K562 treated with DMSO at 1 percent for 24 hours (cell line): Measurements from ENCODE around the gene KDSR. TPM values are rescaled to one million over a fixed set of nuclear protein-coding genes. Genes with fewer than 3 reads are reported as not detected.

Experiments
- total RNA-seq: library from RNA; unstranded; fragments of 300-600 nt; gene quantifications from 2 replicates; pipeline ENCODE4 v1.2.3, GENCODE V29; 2022; ENCODE audit warnings: low read depth; ENCODE audit not compliant: insufficient read depth

KDSR gene, protein sequence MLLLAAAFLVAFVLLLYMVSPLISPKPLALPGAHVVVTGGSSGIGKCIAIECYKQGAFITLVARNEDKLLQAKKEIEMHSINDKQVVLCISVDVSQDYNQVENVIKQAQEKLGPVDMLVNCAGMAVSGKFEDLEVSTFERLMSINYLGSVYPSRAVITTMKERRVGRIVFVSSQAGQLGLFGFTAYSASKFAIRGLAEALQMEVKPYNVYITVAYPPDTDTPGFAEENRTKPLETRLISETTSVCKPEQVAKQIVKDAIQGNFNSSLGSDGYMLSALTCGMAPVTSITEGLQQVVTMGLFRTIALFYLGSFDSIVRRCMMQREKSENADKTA
- 9.4 and 12.7 TPM in 2 replicates for total RNA-seq

GRCh38 chr18:63367053-63367953 is at the start of gene KDSR:
Gene KDSR (minus strand): TSS chr18:63367206. CDS start chr18:63367118, 88 bp downstream.

DNA sequence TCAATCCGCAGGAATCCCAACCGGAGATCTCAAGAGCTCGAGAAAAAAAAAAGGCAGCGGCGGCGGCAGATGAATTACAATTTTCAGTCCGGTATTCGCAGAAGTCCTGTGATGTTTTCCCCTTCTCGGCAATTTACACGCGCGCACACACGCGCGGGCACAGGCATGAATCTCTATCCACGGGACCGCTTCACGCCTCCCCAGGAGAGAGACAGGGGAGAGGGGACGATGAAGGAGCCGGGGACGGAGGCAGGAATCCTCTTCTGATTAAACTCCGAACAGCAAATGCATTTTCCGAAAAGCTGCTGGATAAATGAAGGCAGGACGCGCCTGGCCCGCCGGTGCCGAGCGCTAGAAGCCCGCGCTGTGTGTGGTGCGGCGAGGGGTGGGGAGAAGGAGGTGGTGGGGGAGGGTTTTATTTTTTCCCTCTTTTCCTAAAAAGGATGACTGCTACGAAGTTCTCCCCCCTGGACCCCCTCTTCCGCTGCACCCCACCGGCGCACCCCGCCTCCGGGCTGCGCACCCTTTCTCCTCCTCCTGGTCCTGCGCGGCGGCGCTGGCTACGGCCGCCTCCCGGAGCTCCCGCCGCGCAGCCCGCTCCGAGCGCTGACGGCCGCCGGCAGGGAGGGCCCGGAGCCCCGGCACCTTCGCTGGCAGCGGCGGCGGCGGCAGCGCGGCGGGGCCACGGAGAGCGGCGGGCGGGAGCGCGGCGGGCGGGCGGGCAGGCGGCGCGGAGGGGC is 47.5 kb downstream of the KDSR start, which contains the start of gene BCL2:
Gene BCL2 (minus strand): TSS at position 387 of the 740 bp plus-strand sequence.

Other genes starting within 250 kb of the KDSR start
- gene BCL2, start 47.4 kb downstream of the KDSR start, total RNA-seq, result 0.88 and 1.4 TPM in 2 replicates
- gene VPS4B, start 55.3 kb upstream of the KDSR start, total RNA-seq, result 7.3 and 9.0 TPM in 2 replicates
- gene SERPINB5, start 109.8 kb upstream of the KDSR start, total RNA-seq, result 0.17 and 0.29 TPM in 2 replicates
- not detected in 2 replicates for gene SERPINB12, start 175.2 kb upstream of the KDSR start, total RNA-seq
- gene SERPINB13, start 220.1 kb upstream of the KDSR start, total RNA-seq, result not detected in 2 replicates